ENCODE measurements around the gene ABCC11.
"Not testable (repeated sequence)": the region's sequence is repeated elsewhere in the genome, so short reads cannot be mapped to it uniquely, and the experiment has no call there.

DNA sequence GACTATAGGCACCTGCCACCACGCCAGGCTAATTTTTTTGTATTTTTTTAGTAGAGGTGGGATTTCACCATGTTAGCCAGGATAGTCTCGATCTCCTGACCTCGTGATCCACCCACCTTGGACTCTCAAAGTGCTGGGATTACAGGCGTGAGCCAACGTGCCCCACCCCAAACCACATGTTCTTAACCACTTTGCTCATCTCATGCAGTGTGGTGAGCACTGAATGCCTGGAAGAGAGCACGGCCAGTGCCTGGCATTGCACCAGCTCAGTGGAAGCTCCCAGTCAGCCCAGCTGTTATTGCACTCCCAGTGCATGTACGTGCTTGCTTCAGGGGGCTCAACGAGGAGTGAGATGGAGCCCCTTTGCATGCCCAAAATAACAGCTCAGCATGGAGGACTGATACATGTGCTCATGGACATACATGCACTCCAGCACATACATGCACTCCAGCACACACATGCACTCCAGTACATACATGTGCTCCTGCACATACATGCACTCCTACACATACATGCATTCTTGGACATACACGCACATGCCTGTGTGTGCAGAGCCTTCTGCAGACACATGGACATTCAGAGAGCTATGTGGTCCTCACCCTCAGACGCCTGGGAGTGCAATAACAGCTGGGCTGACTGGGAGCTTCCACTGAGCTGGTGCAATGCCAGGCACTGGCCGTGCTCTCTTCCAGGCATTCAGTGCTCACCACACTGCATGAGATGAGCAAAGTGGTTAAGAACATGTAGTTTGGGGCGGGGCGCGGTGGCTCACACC lies 65.4 kb downstream of the ABCC11 start:
- TF ChIP-seq, protein P1, sequence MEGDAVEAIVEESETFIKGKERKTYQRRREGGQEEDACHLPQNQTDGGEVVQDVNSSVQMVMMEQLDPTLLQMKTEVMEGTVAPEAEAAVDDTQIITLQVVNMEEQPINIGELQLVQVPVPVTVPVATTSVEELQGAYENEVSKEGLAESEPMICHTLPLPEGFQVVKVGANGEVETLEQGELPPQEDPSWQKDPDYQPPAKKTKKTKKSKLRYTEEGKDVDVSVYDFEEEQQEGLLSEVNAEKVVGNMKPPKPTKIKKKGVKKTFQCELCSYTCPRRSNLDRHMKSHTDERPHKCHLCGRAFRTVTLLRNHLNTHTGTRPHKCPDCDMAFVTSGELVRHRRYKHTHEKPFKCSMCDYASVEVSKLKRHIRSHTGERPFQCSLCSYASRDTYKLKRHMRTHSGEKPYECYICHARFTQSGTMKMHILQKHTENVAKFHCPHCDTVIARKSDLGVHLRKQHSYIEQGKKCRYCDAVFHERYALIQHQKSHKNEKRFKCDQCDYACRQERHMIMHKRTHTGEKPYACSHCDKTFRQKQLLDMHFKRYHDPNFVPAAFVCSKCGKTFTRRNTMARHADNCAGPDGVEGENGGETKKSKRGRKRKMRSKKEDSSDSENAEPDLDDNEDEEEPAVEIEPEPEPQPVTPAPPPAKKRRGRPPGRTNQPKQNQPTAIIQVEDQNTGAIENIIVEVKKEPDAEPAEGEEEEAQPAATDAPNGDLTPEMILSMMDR (conservative IDR thresholded peaks at IDR 0.05; ENCODE audit: low read depth in 2 of 2): not testable (repeated sequence)
- TF ChIP-seq EZH2 (IDR thresholded peaks at IDR 0.05; ENCODE audit: low read depth, unreplicated experiment); POLR2AphosphoS5 (IDR thresholded peaks at IDR 0.05; ENCODE audit: low read depth); CREB1 (CRISPR knock-in tag; IDR thresholded peaks at IDR 0.05; ENCODE audit: low read depth); JUNB (IDR thresholded peaks at IDR 0.05; ENCODE audit: unreplicated experiment); ZNF114 (CRISPR knock-in tag; IDR thresholded peaks at IDR 0.05); NANOG (IDR thresholded peaks at IDR 0.05; ENCODE audit: borderline replicate concordance); EZH2phosphoT487 (IDR thresholded peaks at IDR 0.05; ENCODE audit: unreplicated experiment); STAT1 (IDR thresholded peaks at IDR 0.05; ENCODE audit: unreplicated experiment): not testable (repeated sequence)
- TF ChIP-seq, protein P2, sequence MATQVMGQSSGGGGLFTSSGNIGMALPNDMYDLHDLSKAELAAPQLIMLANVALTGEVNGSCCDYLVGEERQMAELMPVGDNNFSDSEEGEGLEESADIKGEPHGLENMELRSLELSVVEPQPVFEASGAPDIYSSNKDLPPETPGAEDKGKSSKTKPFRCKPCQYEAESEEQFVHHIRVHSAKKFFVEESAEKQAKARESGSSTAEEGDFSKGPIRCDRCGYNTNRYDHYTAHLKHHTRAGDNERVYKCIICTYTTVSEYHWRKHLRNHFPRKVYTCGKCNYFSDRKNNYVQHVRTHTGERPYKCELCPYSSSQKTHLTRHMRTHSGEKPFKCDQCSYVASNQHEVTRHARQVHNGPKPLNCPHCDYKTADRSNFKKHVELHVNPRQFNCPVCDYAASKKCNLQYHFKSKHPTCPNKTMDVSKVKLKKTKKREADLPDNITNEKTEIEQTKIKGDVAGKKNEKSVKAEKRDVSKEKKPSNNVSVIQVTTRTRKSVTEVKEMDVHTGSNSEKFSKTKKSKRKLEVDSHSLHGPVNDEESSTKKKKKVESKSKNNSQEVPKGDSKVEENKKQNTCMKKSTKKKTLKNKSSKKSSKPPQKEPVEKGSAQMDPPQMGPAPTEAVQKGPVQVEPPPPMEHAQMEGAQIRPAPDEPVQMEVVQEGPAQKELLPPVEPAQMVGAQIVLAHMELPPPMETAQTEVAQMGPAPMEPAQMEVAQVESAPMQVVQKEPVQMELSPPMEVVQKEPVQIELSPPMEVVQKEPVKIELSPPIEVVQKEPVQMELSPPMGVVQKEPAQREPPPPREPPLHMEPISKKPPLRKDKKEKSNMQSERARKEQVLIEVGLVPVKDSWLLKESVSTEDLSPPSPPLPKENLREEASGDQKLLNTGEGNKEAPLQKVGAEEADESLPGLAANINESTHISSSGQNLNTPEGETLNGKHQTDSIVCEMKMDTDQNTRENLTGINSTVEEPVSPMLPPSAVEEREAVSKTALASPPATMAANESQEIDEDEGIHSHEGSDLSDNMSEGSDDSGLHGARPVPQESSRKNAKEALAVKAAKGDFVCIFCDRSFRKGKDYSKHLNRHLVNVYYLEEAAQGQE (IDR thresholded peaks at IDR 0.05; ENCODE audit: unreplicated experiment): not testable (repeated sequence)
